Aorta (tissue), 5 donors: ENCODE results near the gene CRIM1. TPM values are rescaled to one million over a fixed set of nuclear protein-coding genes. Genes with fewer than 3 reads are reported as not detected.

Source experiments
- ATAC-seq: fragments of 200-7000 bp; cut with Tn5 transposase; one replicate; pipeline ENCODE4 v1.9.1; 2022; ENCODE audit warnings: moderate library complexity; ENCODE audit not compliant: low FRiP score
- DNase-seq, 2 donors: peaks; one replicate each; pipeline ENCODE4 v3.0.0-alpha.2; 2020
- H3K27ac ChIP-seq, 2 donors: one replicate each; pipeline ENCODE4 v1.5.1; 2013; ENCODE audit warnings: low read length in 2 of 2, mild to moderate bottlenecking in 2 of 2, moderate library complexity in 2 of 2, control low read depth in 1 of 2, inconsistent platforms in 1 of 2, low read depth in 1 of 2
- H3K27me3 ChIP-seq, 2 donors: one replicate each; pipeline ENCODE4 v1.6.1; 2013; ENCODE audit warnings: control low read depth in 1 of 2, low read length in 1 of 2, mild to moderate bottlenecking in 1 of 2, moderate library complexity in 1 of 2; ENCODE audit not compliant: insufficient read depth in 2 of 2, control insufficient read depth in 1 of 2
- H3K36me3 ChIP-seq, 2 donors: one replicate each; pipeline ENCODE4 v1.6.1; 2013; ENCODE audit warnings: control low read depth in 1 of 2, low read length in 1 of 2, mild to moderate bottlenecking in 1 of 2; ENCODE audit not compliant: insufficient read depth in 2 of 2, control insufficient read depth in 1 of 2
- H3K4me1 ChIP-seq, 2 donors: one replicate each; pipeline ENCODE4 v1.6.1; 2013; ENCODE audit warnings: low read length in 2 of 2, control low read depth in 1 of 2, mild to moderate bottlenecking in 1 of 2, moderate library complexity in 1 of 2; ENCODE audit not compliant: insufficient read depth in 2 of 2, control insufficient read depth in 1 of 2
- H3K4me3 ChIP-seq, 2 donors: one replicate each; pipeline ENCODE4 v1.5.1; 2013; ENCODE audit warnings: low read length in 2 of 2, control low read depth in 1 of 2, mild to moderate bottlenecking in 1 of 2
- H3K9me3 ChIP-seq: one replicate; pipeline ENCODE4 v1.6.1; 2013; ENCODE audit warnings: mild to moderate bottlenecking, low read length; ENCODE audit not compliant: control insufficient read depth
- WGBS, 2 donors: extraction: QIAGEN DNeasy Blood & Tissue Kit; methylation state at CpG; one replicate each; pipeline ENCODE4 v1.1.7; 2013; 5-methylcytosine and 5-hydroxymethylcytosine counted together
- intact Hi-C, 2 donors: fragments of 100-400 bp; cut with DNase I; formaldehyde crosslinking; loops; one replicate each; pipeline versions ENCODE4 v1.14.2 to v1.15.0; 2022
- polyA plus RNA-seq, 2 donors: library from polyadenylated mRNA; stranded (reverse); fragments of 200-250 nt; gene quantifications; one replicate each; pipeline ENCODE4 v1.2.3, GENCODE V29; 2013
- total RNA-seq, 2 donors: library from RNA; stranded (reverse); fragmentation: NEBNext Ultra II Directional; extraction: Animal tissue kit (Norgen Biotek cat#: 25700); gene quantifications; one replicate each; pipeline ENCODE4 v1.2.1, GENCODE V29; 2021
- donor health status: healthy with polysubstance abuse.
- donor health status: Bipolar disorder and iron deficiency.
- donor health status: DM: no; HTN: no; CAD: no.
- donor health status: DM: no; HTN: no; CAD: no.
- donor health status: DM: yes; HTN: yes; CAD: no.

CRIM1 gene
- total and polyA plus RNA-seq, 4 donors, result 47.3 to 727 (median 147) TPM

DNA sequence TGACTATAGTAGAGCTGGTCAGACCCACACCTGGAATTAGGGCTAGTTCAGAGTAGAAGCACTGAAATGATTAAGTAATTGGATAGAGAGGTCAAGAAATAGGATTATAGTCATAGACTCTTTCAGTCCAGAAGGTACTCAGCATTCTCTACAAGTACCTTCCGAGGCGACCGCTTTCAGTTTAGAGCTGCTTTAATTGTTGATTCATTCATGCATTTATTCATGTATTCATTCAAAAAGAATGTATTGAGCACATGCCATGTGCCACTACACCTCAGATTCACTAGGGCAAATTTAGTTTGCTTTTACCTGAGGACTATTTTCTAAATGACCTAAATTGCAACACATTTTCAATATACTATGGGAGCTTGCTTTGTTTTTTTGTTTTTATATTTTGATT, 48.7 kb downstream of the CRIM1 start:
- ATAC-seq (no peak), DNase-seq (no peak)
- Histone ChIP-seq H3K4me1 (peaks cover 10 to 26% of the 10 kb centered on the region in 2 donors), H3K27ac (no peak overlapping the region), H3K36me3 (peaks cover 0 to 4% of the 10 kb centered on the region in 2 donors), H3K4me3 (no peak overlapping the region), H3K27me3 (no peaks in the 10 kb centered on the region), H3K9me3 (no peaks in the 10 kb centered on the region)
- 20 to 56% methylated on average over 3 of the region's 3 CpGs for WGBS, 2 donors
- intact Hi-C loops, result loop anchor here in 1 of 2 donors (5.0 kb wide), 1 partner anchor 37 kb away; no protein-coding TSS in a partner anchor

GRCh38 chr2:36404754-36405153, 49.2 kb downstream of the CRIM1 start:
- no peaks in the 10 kb centered on the region for H3K9me3 ChIP-seq
- no peaks in the 10 kb centered on the region for H3K27me3 ChIP-seq
- intact Hi-C loops, result loop anchor here in 1 of 2 donors (5.0 kb wide), 1 partner anchor 37 kb away; no protein-coding TSS in a partner anchor
- no peak overlapping the region for H3K4me3 ChIP-seq
- H3K4me1 ChIP-seq, result peaks cover 10 to 26% of the 10 kb centered on the region in 2 donors
- DNase-seq (no peak), ATAC-seq (no peak)
- H3K36me3 ChIP-seq, result peaks cover 0 to 4% of the 10 kb centered on the region in 2 donors
- WGBS, 2 donors, result 72 to 80% methylated on average over 5 of the region's 5 CpGs
- no peak overlapping the region for H3K27ac ChIP-seq

DNA sequence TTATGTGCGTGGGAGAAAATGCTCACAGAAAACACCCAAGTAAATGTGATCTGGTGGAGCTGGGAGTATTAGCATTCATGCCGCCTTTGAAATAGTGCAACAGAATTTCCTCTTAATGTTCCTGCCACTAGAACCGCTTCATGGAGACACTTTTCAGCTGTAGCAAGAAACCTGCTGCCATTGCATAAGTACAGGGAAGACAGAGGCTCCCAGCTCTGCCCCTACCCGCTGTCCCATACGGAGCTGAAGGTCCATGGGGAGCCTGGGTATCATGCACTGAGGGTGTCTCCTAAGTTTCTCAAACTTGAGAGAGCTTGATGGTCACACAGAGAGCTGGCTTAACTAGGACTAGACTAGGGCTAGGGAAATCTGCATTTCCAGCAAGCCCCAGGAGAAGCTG, 49.6 kb downstream of the CRIM1 start:
- intact Hi-C loops, result no loop called here
- Histone ChIP-seq H3K36me3 (peaks cover 0 to 4% of the 10 kb centered on the region in 2 donors), H3K4me3 (no peak overlapping the region), H3K27me3 (no peaks in the 10 kb centered on the region), H3K4me1 (peaks cover 9 to 22% of the 10 kb centered on the region in 2 donors), H3K27ac (peak overlapping the region; percentile 26 to 33), H3K9me3 (no peaks in the 10 kb centered on the region)
- DNase-seq, result no peak
- ATAC-seq, result no peak
- WGBS, 2 donors, result 68 to 86% methylated on average over 5 of the region's 5 CpGs

DNA sequence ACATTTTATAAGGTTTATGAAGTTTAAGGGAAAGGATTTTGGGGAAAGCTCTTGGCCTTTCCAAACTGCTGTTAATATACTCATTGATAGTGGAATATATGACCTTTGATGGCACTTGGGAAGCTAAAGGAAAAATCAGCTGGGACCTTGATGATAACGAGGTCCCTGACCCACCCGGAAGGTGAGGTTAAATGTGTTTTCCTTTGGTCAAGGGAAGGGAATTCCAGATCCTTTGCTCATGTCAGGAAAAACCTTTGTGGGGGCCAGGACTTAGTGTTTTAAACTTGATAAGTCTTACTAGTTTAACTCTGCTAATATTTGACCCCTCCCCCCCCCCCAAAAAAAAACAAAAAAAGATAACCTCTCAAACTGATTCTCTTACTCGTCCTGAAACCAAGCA, 50.7 kb downstream of the CRIM1 start:
- ATAC-seq (no peak), DNase-seq (no peak)
- H3K27me3 ChIP-seq, result no peaks in the 10 kb centered on the region
- intact Hi-C loops, result no loop called here
- WGBS, 2 donors, result 46 to 65% methylated on average over 3 of the region's 3 CpGs
- H3K4me3 ChIP-seq, result no peak overlapping the region
- H3K9me3 ChIP-seq, result no peaks in the 10 kb centered on the region
- peaks cover 6 to 15% of the 10 kb centered on the region in 2 donors for H3K4me1 ChIP-seq
- peaks cover 0 to 1% of the 10 kb centered on the region in 2 donors for H3K36me3 ChIP-seq
- H3K27ac ChIP-seq, result no peak overlapping the region

DNA sequence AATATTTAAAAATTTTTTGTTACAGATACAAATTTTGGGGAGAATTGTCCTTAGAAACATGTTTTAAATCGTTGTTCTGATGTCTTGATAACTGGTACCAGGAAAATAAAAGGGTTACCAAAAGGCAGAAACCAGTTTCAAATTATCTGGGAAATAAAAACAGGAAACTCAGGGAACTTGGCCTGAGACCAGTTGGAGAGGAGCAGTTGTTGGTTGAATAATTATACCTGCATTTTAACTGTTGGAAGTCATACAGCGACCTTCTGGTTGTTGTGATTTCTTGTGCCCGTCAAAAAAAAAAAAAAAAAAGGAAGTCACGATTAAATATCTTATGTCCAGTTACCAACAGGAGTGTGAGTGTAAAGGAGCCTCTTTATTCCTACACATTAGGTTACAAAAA, 51.8 kb downstream of the CRIM1 start:
- Histone ChIP-seq H3K4me1 (peaks cover 6 to 19% of the 10 kb centered on the region in 2 donors), H3K36me3 (no peaks in the 10 kb centered on the region), H3K27me3 (no peaks in the 10 kb centered on the region), H3K27ac (no peak overlapping the region), H3K9me3 (no peaks in the 10 kb centered on the region), H3K4me3 (no peak overlapping the region)
- 17 to 25% methylated on average over 4 of the region's 4 CpGs for WGBS, 2 donors
- intact Hi-C loops, result no loop called here
- ATAC-seq (no peak), DNase-seq (no peak)

GRCh38 chr2:36408198-36408703, 52.7 kb downstream of the CRIM1 start:
- 20 to 24% methylated on average over 10 of the region's 10 CpGs for WGBS, 2 donors
- Histone ChIP-seq H3K9me3 (no peaks in the 10 kb centered on the region), H3K4me1 (peaks cover 6 to 23% of the 10 kb centered on the region in 2 donors), H3K27ac (peak overlapping the region; percentile 15 to 31), H3K27me3 (no peaks in the 10 kb centered on the region), H3K4me3 (no peak overlapping the region), H3K36me3 (no peaks in the 10 kb centered on the region)
- DNase-seq (peak in 1 of 2 donors; percentile 50), ATAC-seq (peak; percentile 65)
- intact Hi-C loops, result no loop called here

DNA sequence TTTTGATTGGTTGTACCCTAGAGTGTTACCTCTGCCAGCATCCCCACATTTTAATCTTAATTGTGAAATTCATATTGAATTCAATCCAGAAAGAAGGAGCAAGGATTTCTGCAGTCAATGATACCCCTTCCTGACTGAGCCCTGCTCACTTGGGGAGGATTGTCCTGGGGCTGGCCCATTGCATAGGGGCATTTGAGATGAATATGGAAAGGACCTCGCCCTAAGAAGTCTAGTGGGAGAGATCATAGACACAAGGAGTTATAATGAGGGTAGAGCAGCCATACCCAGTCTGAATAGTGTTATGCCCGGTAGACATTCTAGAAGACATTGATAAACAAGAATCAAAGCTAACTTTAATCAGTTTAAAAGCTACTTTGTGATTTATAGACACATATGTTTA, 53.8 kb downstream of the CRIM1 start:
- H3K4me1 ChIP-seq, result peaks cover 4 to 22% of the 10 kb centered on the region in 2 donors
- H3K27me3 ChIP-seq, result no peaks in the 10 kb centered on the region
- H3K9me3 ChIP-seq, result no peaks in the 10 kb centered on the region
- H3K4me3 ChIP-seq, result no peak overlapping the region
- DNase-seq (no peak), ATAC-seq (peak; percentile 9)
- intact Hi-C loops, result no loop called here
- peak overlapping the region in 1 of 2 donors; percentile 77 for H3K27ac ChIP-seq
- WGBS, 2 donors, result 67 to 78% methylated on average over 2 of the region's 2 CpGs
- no peaks in the 10 kb centered on the region for H3K36me3 ChIP-seq

DNA sequence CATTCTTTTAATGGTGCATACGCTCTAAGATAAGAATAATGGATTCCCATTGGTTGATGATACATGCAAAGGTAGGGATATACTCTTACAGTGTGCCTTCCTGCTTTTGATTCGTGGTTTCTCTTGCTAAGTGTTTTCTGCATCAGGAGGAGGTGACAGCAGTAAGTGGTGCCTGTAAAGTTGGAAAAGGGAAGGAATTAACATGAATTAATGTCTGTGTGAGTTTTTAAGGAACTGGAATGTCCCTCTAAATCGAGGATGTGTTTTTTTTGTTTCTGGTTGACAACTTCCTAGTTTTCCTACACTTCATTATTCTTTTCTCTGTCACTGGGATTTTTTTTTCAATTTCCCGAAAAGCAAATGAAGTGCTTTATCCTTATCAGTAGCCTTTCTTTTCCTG, 54.4 kb downstream of the CRIM1 start:
- no peak for ATAC-seq
- H3K4me3 ChIP-seq, result no peak overlapping the region
- no peak for DNase-seq

GRCh38 chr2:36410681-36411080, 55.1 kb downstream of the CRIM1 start:
- no peaks in the 10 kb centered on the region for H3K27me3 ChIP-seq
- no peak for DNase-seq
- H3K9me3 ChIP-seq, result no peaks in the 10 kb centered on the region
- H3K36me3 ChIP-seq, result no peaks in the 10 kb centered on the region
- WGBS, 2 donors, result 8 to 16% methylated on average over 4 of the region's 4 CpGs
- intact Hi-C loops, result loop anchor here (5.0 kb wide), 2 partner anchors 42 to 48 kb away; no protein-coding TSS in a partner anchor
- no peak for ATAC-seq
- H3K27ac ChIP-seq, result peak overlapping the region in 1 of 2 donors; percentile 67
- H3K4me1 ChIP-seq, result peaks cover 9 to 25% of the 10 kb centered on the region in 2 donors
- no peak overlapping the region for H3K4me3 ChIP-seq

More for the DNA sequence above, 54.4 kb downstream of the CRIM1 start:
- intact Hi-C loops, result loop anchor here (5.0 kb wide), 2 partner anchors 42 to 48 kb away; no protein-coding TSS in a partner anchor
- Histone ChIP-seq H3K4me1 (peaks cover 8 to 25% of the 10 kb centered on the region in 2 donors), H3K36me3 (no peaks in the 10 kb centered on the region), H3K27ac (peak overlapping the region in 1 of 2 donors; percentile 5), H3K27me3 (no peaks in the 10 kb centered on the region), H3K9me3 (no peaks in the 10 kb centered on the region)
- 5 to 7% methylated on average over 4 of the region's 4 CpGs for WGBS, 2 donors
